ENCODE data around the gene IQCF5. TPM values are rescaled to one million over a fixed set of nuclear protein-coding genes. Genes with fewer than 3 reads are reported as not detected.
"Not testable (repeated sequence)": the region's sequence is repeated elsewhere in the genome, so short reads cannot be mapped to it uniquely, and the experiment has no call there.

Gene IQCF5
- total RNA-seq, 1 donor from 2014 or later: not detected

- intact Hi-C loops (cut with micrococcal nuclease): no loop called here
- Mint-ChIP-seq H3K36me3 (ENCODE audit: low read depth) (no peaks in the 10 kb centered on the region), H3K9me3 (no peaks in the 10 kb centered on the region), H3K27me3 (ENCODE audit: low read depth) (peaks cover 21% of the 10 kb centered on the region), H3K4me3 (ENCODE audit: low read depth) (no peak overlapping the region), H3K4me1 (ENCODE audit: low read depth) (peaks cover 17% of the 10 kb centered on the region), H3K27ac (no peak overlapping the region)
- no peak for DNase-seq (ENCODE audit: low spot score)
These were observed 13.2 kb upstream of the IQCF5 start for GRCh38 chr3:51888463-51889105.

GRCh38 chr3:51887620-51888019, 12.2 kb upstream of the IQCF5 start:
- Mint-ChIP-seq H3K4me1 (ENCODE audit: low read depth) (peaks cover 17% of the 10 kb centered on the region), H3K4me3 (ENCODE audit: low read depth) (no peak overlapping the region), H3K9me3 (no peaks in the 10 kb centered on the region), H3K27ac (no peak overlapping the region), H3K36me3 (ENCODE audit: low read depth) (no peaks in the 10 kb centered on the region), H3K27me3 (ENCODE audit: low read depth) (peaks cover 23% of the 10 kb centered on the region)
- intact Hi-C loops (cut with micrococcal nuclease): no loop called here
- no peak for DNase-seq (ENCODE audit: low spot score)

- no peaks in the 10 kb centered on the region for H3K36me3 Mint-ChIP-seq (ENCODE audit: low read depth)
- H3K4me3 Mint-ChIP-seq (ENCODE audit: low read depth): no peak overlapping the region
- H3K27ac Mint-ChIP-seq: no peak overlapping the region
- H3K27me3 Mint-ChIP-seq (ENCODE audit: low read depth): peaks cover 25% of the 10 kb centered on the region
- no peaks in the 10 kb centered on the region for H3K9me3 Mint-ChIP-seq
- DNase-seq (ENCODE audit: low spot score): no peak
- intact Hi-C loops (cut with micrococcal nuclease): no loop called here
- peaks cover 8% of the 10 kb centered on the region for H3K4me1 Mint-ChIP-seq (ENCODE audit: low read depth)
These were observed 11.0 kb upstream of the IQCF5 start for GRCh38 chr3:51886447-51886846.

GRCh38 chr3:51879937-51880336, 4.5 kb upstream of the IQCF5 start:
- no peak for DNase-seq (ENCODE audit: low spot score)
- Mint-ChIP-seq H3K27me3 (ENCODE audit: low read depth) (peaks cover 21% of the 10 kb centered on the region), H3K36me3 (ENCODE audit: low read depth) (no peaks in the 10 kb centered on the region), H3K9me3 (no peaks in the 10 kb centered on the region), H3K27ac (no peak overlapping the region), H3K4me1 (ENCODE audit: low read depth) (no peaks in the 10 kb centered on the region), H3K4me3 (ENCODE audit: low read depth) (no peak overlapping the region)
- intact Hi-C loops (cut with micrococcal nuclease): no loop called here

GRCh38 chr3:51876186-51876585, 785 bp upstream of the IQCF5 start:
- Mint-ChIP-seq H3K4me1 (ENCODE audit: low read depth) (no peaks in the 10 kb centered on the region), H3K27ac (no peak overlapping the region), H3K36me3 (ENCODE audit: low read depth) (no peaks in the 10 kb centered on the region), H3K9me3 (no peaks in the 10 kb centered on the region), H3K4me3 (ENCODE audit: low read depth) (no peak overlapping the region), H3K27me3 (ENCODE audit: low read depth) (peaks cover 6% of the 10 kb centered on the region)
- intact Hi-C loops (cut with micrococcal nuclease): no loop called here
- no peak for DNase-seq (ENCODE audit: low spot score)

GRCh38 chr3:51874889-51875288, 512 bp downstream of the IQCF5 start:
- H3K9me3 Mint-ChIP-seq: no peaks in the 10 kb centered on the region
- H3K4me3 Mint-ChIP-seq (ENCODE audit: low read depth): no peak overlapping the region
- intact Hi-C loops (cut with micrococcal nuclease): no loop called here
- H3K36me3 Mint-ChIP-seq (ENCODE audit: low read depth): no peaks in the 10 kb centered on the region
- no peak for DNase-seq (ENCODE audit: low spot score)
- H3K4me1 Mint-ChIP-seq (ENCODE audit: low read depth): no peaks in the 10 kb centered on the region
- no peak overlapping the region for H3K27ac Mint-ChIP-seq
- peaks cover 8% of the 10 kb centered on the region for H3K27me3 Mint-ChIP-seq (ENCODE audit: low read depth)

- DNase-seq (ENCODE audit: low spot score): no peak
- Mint-ChIP-seq H3K27me3 (ENCODE audit: low read depth) (peaks cover 11% of the 10 kb centered on the region), H3K36me3 (ENCODE audit: low read depth) (no peaks in the 10 kb centered on the region), H3K9me3 (no peaks in the 10 kb centered on the region), H3K4me1 (ENCODE audit: low read depth) (no peaks in the 10 kb centered on the region), H3K4me3 (ENCODE audit: low read depth) (no peak overlapping the region), H3K27ac (no peak overlapping the region)
- intact Hi-C loops (cut with micrococcal nuclease): no loop called here
These were observed 990 bp downstream of the IQCF5 start for GRCh38 chr3:51874411-51874810.

- Mint-ChIP-seq H3K4me1 (ENCODE audit: low read depth) (no peaks in the 10 kb centered on the region), H3K4me3 (ENCODE audit: low read depth) (no peak overlapping the region), H3K27ac (no peak overlapping the region), H3K27me3 (ENCODE audit: low read depth) (peaks cover 16% of the 10 kb centered on the region), H3K36me3 (ENCODE audit: low read depth) (no peaks in the 10 kb centered on the region), H3K9me3 (no peaks in the 10 kb centered on the region)
- intact Hi-C loops (cut with micrococcal nuclease): no loop called here
- DNase-seq (ENCODE audit: low spot score): no peak
These were observed 1.5 kb downstream of the IQCF5 start for GRCh38 chr3:51873876-51874275.

GRCh38 chr3:51873253-51873766, 2.1 kb downstream of the IQCF5 start:
- Mint-ChIP-seq H3K36me3 (ENCODE audit: low read depth) (no peaks in the 10 kb centered on the region), H3K4me1 (ENCODE audit: low read depth) (no peaks in the 10 kb centered on the region), H3K4me3 (ENCODE audit: low read depth) (no peak overlapping the region), H3K27me3 (ENCODE audit: low read depth) (peaks cover 16% of the 10 kb centered on the region), H3K27ac (no peak overlapping the region), H3K9me3 (no peaks in the 10 kb centered on the region)
- no peak for DNase-seq (ENCODE audit: low spot score)
- intact Hi-C loops (cut with micrococcal nuclease): no loop called here

- no peak for DNase-seq (ENCODE audit: low spot score)
- H3K36me3 Mint-ChIP-seq (ENCODE audit: low read depth): no peaks in the 10 kb centered on the region
- no peaks in the 10 kb centered on the region for H3K4me1 Mint-ChIP-seq (ENCODE audit: low read depth)
- peaks cover 19% of the 10 kb centered on the region for H3K27me3 Mint-ChIP-seq (ENCODE audit: low read depth)
- no peak overlapping the region for H3K27ac Mint-ChIP-seq
- intact Hi-C loops (cut with micrococcal nuclease): no loop called here
- no peak overlapping the region for H3K4me3 Mint-ChIP-seq (ENCODE audit: low read depth)
- H3K9me3 Mint-ChIP-seq: no peaks in the 10 kb centered on the region
These were observed 6.1 kb downstream of the IQCF5 start for GRCh38 chr3:51869304-51869703.

GRCh38 chr3:51868896-51869295, 6.5 kb downstream of the IQCF5 start:
- H3K36me3 Mint-ChIP-seq (ENCODE audit: low read depth); H3K4me3 Mint-ChIP-seq (ENCODE audit: low read depth); intact Hi-C loops (cut with micrococcal nuclease); DNase-seq (ENCODE audit: low spot score); H3K9me3 Mint-ChIP-seq; H3K27ac Mint-ChIP-seq; H3K4me1 Mint-ChIP-seq (ENCODE audit: low read depth): not testable (repeated sequence)
- peaks cover 19% of the 10 kb centered on the region for H3K27me3 Mint-ChIP-seq (ENCODE audit: low read depth)

GRCh38 chr3:51862886-51863285, 12.5 kb downstream of the IQCF5 start:
- H3K9me3 Mint-ChIP-seq: no peaks in the 10 kb centered on the region

GRCh38 chr3:51860703-51861665, 14.4 kb downstream of the IQCF5 start, which contains the start of gene IQCF2:
Gene IQCF2 (plus strand): TSS chr3:51861615. CDS start chr3:51861667, 52 bp downstream.
- intact Hi-C loops (cut with micrococcal nuclease): no loop called here
- H3K27ac Mint-ChIP-seq: no peak within 1 kb of the TSS
- no peak for DNase-seq (ENCODE audit: low spot score)
- no peaks in the 10 kb centered on the region for H3K4me1 Mint-ChIP-seq (ENCODE audit: low read depth)
- no peaks in the 10 kb centered on the region for H3K9me3 Mint-ChIP-seq
- H3K4me3 Mint-ChIP-seq (ENCODE audit: low read depth): no peak within 1 kb of the TSS
- H3K27me3 Mint-ChIP-seq (ENCODE audit: low read depth): peaks cover 8% of the 10 kb centered on the region
- no peaks in the 10 kb centered on the region for H3K36me3 Mint-ChIP-seq (ENCODE audit: low read depth)

More at GRCh38 chr3:51862886-51863285, 12.5 kb downstream of the IQCF5 start:
- intact Hi-C loops (cut with micrococcal nuclease): no loop called here
- Mint-ChIP-seq H3K36me3 (ENCODE audit: low read depth) (no peaks in the 10 kb centered on the region), H3K27me3 (ENCODE audit: low read depth) (peaks cover 14% of the 10 kb centered on the region), H3K27ac (no peak overlapping the region), H3K4me1 (ENCODE audit: low read depth) (no peaks in the 10 kb centered on the region), H3K4me3 (ENCODE audit: low read depth) (no peak overlapping the region)
- no peak for DNase-seq (ENCODE audit: low spot score)

All from activated T-helper 2 cell treated with anti-CD3 and anti-CD28 coated beads, Interferon-gamma antibody, Interleukin-2, Interleukin-4, amounts not matched to agents 10 μg/mL and 5 μg/mL and 100 μg/mL, durations not matched to agents 14 hours and 24 hours and 36 hours (primary cell).